Endothelial cell of umbilical vein (primary cell): Measurements from ENCODE around the gene CDC42BPB. TPM values are rescaled to one million over a fixed set of nuclear protein-coding genes. Genes with fewer than 3 reads are reported as not detected.

Experiments used
- BruUV-seq: library from RNA; stranded (reverse); fragments of 400-500 nt; replicated peaks from 2 replicates; lab custom pipeline; 2021; lab: Mats Ljungman, UMichigan
- CTCF ChIA-PET: fragments of 300-600, 350-600 bp; sonication (Branson Sonifier 250); formaldehyde crosslinking; loops from one replicate; lab custom pipeline; 2021; ENCODE audit warnings: antibody characterized with exemption, inconsistent platforms; lab: Charles Lee
- POLR2A ChIA-PET: fragments of 300-600, 350-600 bp; sonication (Branson Sonifier 250); formaldehyde crosslinking; loops from one replicate; lab custom pipeline; 2021; ENCODE audit warnings: antibody characterized with exemption, inconsistent platforms; lab: Charles Lee
- DNase-seq: peaks from one replicate; pipeline ENCODE4 v3.0.0-alpha.2; 2011; ENCODE audit warnings: low read depth, low spot score
- FAIRE-seq: peaks from 2 replicates; lab custom pipeline; 2011; peaks lifted over from hg19 to GRCh38; lab: Jason Lieb, UNC
- H2AFZ ChIP-seq: 2 replicates; pipeline ENCODE4 v1.6.0; 2012; ENCODE audit warnings: low read depth, low read length, control low read depth, inconsistent platforms
- H3K27ac ChIP-seq: 2 replicates; pipeline ENCODE4 v1.5.1; 2011; ENCODE audit warnings: low read depth, mild to moderate bottlenecking, control low read depth, low read length, moderate library complexity; ENCODE audit not compliant: insufficient read depth
- H3K27me3 ChIP-seq, 2 experiments: 2 replicates each; pipeline versions ENCODE4 v1.6.0 to v1.6.1; 2011; ENCODE audit warnings: low read length in 2 of 2, mixed read lengths in 1 of 2; ENCODE audit not compliant: control insufficient read depth in 2 of 2, insufficient read depth in 2 of 2
- H3K36me3 ChIP-seq, 2 experiments: 2 replicates in 1 of 2; 3 replicates in 1 of 2; pipeline ENCODE4 v1.5.1; 2011; ENCODE audit warnings: low read length in 2 of 2, mild to moderate bottlenecking in 1 of 2, moderate library complexity in 1 of 2; ENCODE audit not compliant: control insufficient read depth in 2 of 2, insufficient read depth in 2 of 2; ENCODE audit errors: extremely low read depth in 1 of 2
- H3K4me1 ChIP-seq: 3 replicates; pipeline ENCODE4 v1.5.1; 2011; ENCODE audit warnings: mild to moderate bottlenecking, low read length; ENCODE audit not compliant: control insufficient read depth, insufficient read depth; ENCODE audit errors: extremely low read depth
- H3K4me2 ChIP-seq: 2 replicates; pipeline ENCODE4 v1.6.1; 2011; ENCODE audit warnings: low read length, control low read depth, mixed read lengths; ENCODE audit not compliant: insufficient read depth
- H3K4me3 ChIP-seq, 3 experiments: fragments of 200-600 bp in 1 of 3; sonication (generic), shearing (Covaris generic) in 1 of 3; replicated peaks in 1 of 3; 2 replicates each; pipeline ENCODE4 v1.5.1; 2011 to 2016; ENCODE audit warnings: control low read depth in 3 of 3, low read length in 3 of 3, mild to moderate bottlenecking in 2 of 3, inconsistent platforms in 1 of 3, low read depth in 1 of 3, moderate library complexity in 1 of 3; ENCODE audit not compliant: insufficient read depth in 1 of 3
- H3K79me2 ChIP-seq: 2 replicates; pipeline ENCODE4 v1.6.0; 2012; ENCODE audit warnings: low read length, inconsistent platforms; ENCODE audit not compliant: control insufficient read depth, insufficient read depth
- H3K9ac ChIP-seq: replicated peaks from 2 replicates; pipeline ENCODE3; 2011; ENCODE audit warnings: low read length, control low read depth; ENCODE audit not compliant: insufficient read depth; ENCODE audit errors: extremely low read depth
- H3K9me1 ChIP-seq: replicated peaks from 3 replicates; pipeline ENCODE4 v1.6.0; 2011; ENCODE audit warnings: mild to moderate bottlenecking, low read length; ENCODE audit not compliant: control insufficient read depth, insufficient read depth; ENCODE audit errors: extremely low read depth
- H3K9me3 ChIP-seq: replicated peaks from 2 replicates; pipeline ENCODE4 v1.5.1; 2012; ENCODE audit warnings: low read length, inconsistent platforms; ENCODE audit not compliant: control insufficient read depth, insufficient read depth
- H4K20me1 ChIP-seq: replicated peaks from 2 replicates; pipeline ENCODE3; 2011; ENCODE audit warnings: mild to moderate bottlenecking, low read length; ENCODE audit not compliant: control insufficient read depth, insufficient read depth; ENCODE audit errors: extremely low read depth
- EZH2 ChIP-seq: IDR thresholded peaks from 2 replicates; pipeline ENCODE4 v1.6.1; 2012; ENCODE audit warnings: borderline replicate concordance, low read depth, mild to moderate bottlenecking, moderate library complexity, low read length, inconsistent platforms; ENCODE audit not compliant: severe bottlenecking
- FOS ChIP-seq: IDR thresholded peaks from 2 replicates; pipeline ENCODE4 v1.6.1; 2011; ENCODE audit warnings: mild to moderate bottlenecking, low read length, moderate library complexity, borderline replicate concordance; ENCODE audit not compliant: insufficient read depth
- GATA2 ChIP-seq: IDR thresholded peaks from 2 replicates; pipeline ENCODE4 v1.7.0; 2011; ENCODE audit warnings: low read depth, mild to moderate bottlenecking, moderate library complexity, mixed read lengths, low read length; ENCODE audit not compliant: insufficient read length, insufficient read depth
- JUN ChIP-seq: IDR thresholded peaks from 2 replicates; pipeline ENCODE4 v1.6.1; 2011; ENCODE audit warnings: borderline replicate concordance, low read depth; ENCODE audit not compliant: insufficient read length, insufficient read depth
- MYC ChIP-seq: IDR thresholded peaks from one replicate; pipeline ENCODE4 v1.6.1; 2011; ENCODE audit warnings: mild to moderate bottlenecking, low read depth, low read length
- POLR2A ChIP-seq: IDR thresholded peaks from 2 replicates; pipeline ENCODE4 v1.6.1; 2012; ENCODE audit warnings: low read depth, mild to moderate bottlenecking, control low read depth, low read length
- POLR2AphosphoS5 ChIP-seq: IDR thresholded peaks from 2 replicates; pipeline ENCODE4 v1.6.1; 2012; ENCODE audit warnings: low read depth, mild to moderate bottlenecking, control low read depth, low read length, moderate library complexity; ENCODE audit not compliant: insufficient read depth
- dilution Hi-C: fragments of 300-500 bp; cut with MboI; formaldehyde crosslinking; loops from one replicate; pipeline ENCODE4 v1.15.0; 2019; ENCODE audit warnings: low sequenced_read_pairs; ENCODE audit not compliant: extremely low pct_ligation_motif_present
- intact Hi-C: fragments of 100-400 bp; cut with micrococcal nuclease; formaldehyde crosslinking; loops from one replicate; pipeline ENCODE4 v1.10.0; 2022
- polyA plus RNA-seq, 4 experiments: library from polyadenylated mRNA; depleted of rRNA in 3 of 4; stranded (reverse) in 3 of 4; unstranded in 1 of 4; fragments of >200 nt; gene quantifications; 2 replicates each; pipeline versions ENCODE4 v1.2.1 to v1.2.3, GENCODE V29; 2011 to 2012; ENCODE audit warnings: missing spikeins in 1 of 4
- total RNA-seq: library from RNA; stranded (reverse); gene quantifications from 2 replicates; pipeline ENCODE4 v1.2.3, GENCODE V29; 2021
- TF ChIP-seq, protein P1 (sequence below), 2 donors: IDR thresholded peaks; 1 replicate in 1 of 2; 2 replicates in 1 of 2; pipeline ENCODE4 v1.5.1; 2011; ENCODE audit warnings: low read length in 2 of 2, mild to moderate bottlenecking in 2 of 2, moderate library complexity in 2 of 2, control low read depth in 1 of 2, inconsistent platforms in 1 of 2, low read depth in 1 of 2; ENCODE audit not compliant: insufficient read depth in 1 of 2; ENCODE audit errors: extremely low read depth in 1 of 2
- TF ChIP-seq, protein P2 (sequence below): IDR thresholded peaks from 2 replicates; pipeline ENCODE4 v1.6.1; 2011; ENCODE audit not compliant: insufficient read depth, insufficient read length

The CDC42BPB gene
- total and polyA plus RNA-seq, 2 donors (not counting 3 experiments of a cell fraction or from before 2014, with no cell fraction given), result 82.6 to 131 TPM

DNA sequence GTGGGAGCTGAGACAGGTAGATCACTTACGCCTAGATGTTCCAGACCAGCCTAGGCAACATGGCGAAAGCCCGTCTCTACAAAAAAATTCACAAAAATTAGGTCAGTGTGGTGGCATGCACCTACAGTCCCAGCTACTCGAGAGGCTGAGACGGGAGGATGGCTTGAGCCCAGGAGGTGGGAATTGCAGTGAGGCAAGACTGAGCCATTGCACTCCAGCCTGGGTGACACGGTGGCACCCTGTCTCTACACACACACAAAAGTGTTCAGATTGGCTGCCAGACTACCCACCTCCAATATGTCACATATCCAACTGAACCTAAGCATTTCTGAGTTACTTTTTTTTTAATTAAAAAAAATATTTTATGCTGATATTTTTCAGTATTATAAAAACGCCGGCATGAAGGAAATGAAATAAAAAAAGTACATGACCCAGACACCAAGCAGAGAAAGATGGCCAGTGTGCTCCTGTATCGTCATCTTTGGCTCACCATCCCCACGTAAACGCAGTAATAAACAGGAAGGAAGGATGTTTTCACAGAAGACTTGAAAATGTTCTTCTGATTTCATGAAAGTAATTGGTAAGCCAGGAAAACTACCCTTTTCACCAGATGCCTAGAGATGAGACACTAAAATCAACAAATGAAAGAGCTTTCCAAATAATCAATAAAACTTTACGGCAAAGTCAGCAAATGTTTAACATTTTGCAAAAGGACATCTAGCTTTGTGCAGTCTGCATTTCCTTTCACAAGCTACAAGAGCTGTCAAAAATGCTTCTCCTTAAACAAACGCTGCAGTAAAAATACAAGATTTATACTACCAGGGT is 26.4 kb downstream of the CDC42BPB start:
- H3K4me2 ChIP-seq, result no peak overlapping the region
- H3K27ac ChIP-seq, result no peak overlapping the region
- FAIRE-seq, result peak; percentile 35
- no peak overlapping the region for H2AFZ ChIP-seq
- no peaks in the 10 kb centered on the region for H3K36me3 ChIP-seq
- no peaks in the 10 kb centered on the region for H3K27me3 ChIP-seq
- no TSS peak for BruUV-seq
- POLR2A ChIA-PET, result no interaction called here
- peaks cover 89% of the 10 kb centered on the region for H3K79me2 ChIP-seq
- DNase-seq, result no peak
- no peak overlapping the region for H3K9ac ChIP-seq
- TF ChIP-seq, protein P1, sequence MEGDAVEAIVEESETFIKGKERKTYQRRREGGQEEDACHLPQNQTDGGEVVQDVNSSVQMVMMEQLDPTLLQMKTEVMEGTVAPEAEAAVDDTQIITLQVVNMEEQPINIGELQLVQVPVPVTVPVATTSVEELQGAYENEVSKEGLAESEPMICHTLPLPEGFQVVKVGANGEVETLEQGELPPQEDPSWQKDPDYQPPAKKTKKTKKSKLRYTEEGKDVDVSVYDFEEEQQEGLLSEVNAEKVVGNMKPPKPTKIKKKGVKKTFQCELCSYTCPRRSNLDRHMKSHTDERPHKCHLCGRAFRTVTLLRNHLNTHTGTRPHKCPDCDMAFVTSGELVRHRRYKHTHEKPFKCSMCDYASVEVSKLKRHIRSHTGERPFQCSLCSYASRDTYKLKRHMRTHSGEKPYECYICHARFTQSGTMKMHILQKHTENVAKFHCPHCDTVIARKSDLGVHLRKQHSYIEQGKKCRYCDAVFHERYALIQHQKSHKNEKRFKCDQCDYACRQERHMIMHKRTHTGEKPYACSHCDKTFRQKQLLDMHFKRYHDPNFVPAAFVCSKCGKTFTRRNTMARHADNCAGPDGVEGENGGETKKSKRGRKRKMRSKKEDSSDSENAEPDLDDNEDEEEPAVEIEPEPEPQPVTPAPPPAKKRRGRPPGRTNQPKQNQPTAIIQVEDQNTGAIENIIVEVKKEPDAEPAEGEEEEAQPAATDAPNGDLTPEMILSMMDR (IDR thresholded peaks at IDR 0.05; ENCODE audit: extremely low read depth in 1 of 2, insufficient read depth in 1 of 2, low read depth in 1 of 2, low read length in 2 of 2), result no peak
- TF ChIP-seq FOS, result no peak
- TF ChIP-seq POLR2AphosphoS5, result no peak
- TF ChIP-seq MYC, result no peak
- no peak for TF ChIP-seq POLR2A
- TF ChIP-seq GATA2, result no peak
- no peak for TF ChIP-seq EZH2
- TF ChIP-seq, protein P2, sequence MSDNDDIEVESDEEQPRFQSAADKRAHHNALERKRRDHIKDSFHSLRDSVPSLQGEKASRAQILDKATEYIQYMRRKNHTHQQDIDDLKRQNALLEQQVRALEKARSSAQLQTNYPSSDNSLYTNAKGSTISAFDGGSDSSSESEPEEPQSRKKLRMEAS, result no peak
- no peak for TF ChIP-seq JUN
- peaks cover 13% of the 10 kb centered on the region for H3K4me1 ChIP-seq
- dilution Hi-C loops (no loop called here), intact Hi-C loops (no loop called here)
- H3K4me3 ChIP-seq, result no peak overlapping the region
- no peaks in the 10 kb centered on the region for H3K9me1 ChIP-seq
- CTCF ChIA-PET, result interaction anchor here (1.1 to 1.5 kb wide), 2 partner anchors 13 to 30 kb away, joined by 3 to 4 read pairs; no protein-coding TSS in a partner anchor
- H4K20me1 ChIP-seq, result peaks cover 2% of the 10 kb centered on the region
- H3K9me3 ChIP-seq, result no peaks in the 10 kb centered on the region
